ENCODE results near the gene ATP5MC3. TPM values are rescaled to one million over a fixed set of nuclear protein-coding genes. Genes with fewer than 3 reads are reported as not detected.

The ATP5MC3 gene
- total RNA-seq, 1 donor from 2014 or later = 208 TPM

DNA sequence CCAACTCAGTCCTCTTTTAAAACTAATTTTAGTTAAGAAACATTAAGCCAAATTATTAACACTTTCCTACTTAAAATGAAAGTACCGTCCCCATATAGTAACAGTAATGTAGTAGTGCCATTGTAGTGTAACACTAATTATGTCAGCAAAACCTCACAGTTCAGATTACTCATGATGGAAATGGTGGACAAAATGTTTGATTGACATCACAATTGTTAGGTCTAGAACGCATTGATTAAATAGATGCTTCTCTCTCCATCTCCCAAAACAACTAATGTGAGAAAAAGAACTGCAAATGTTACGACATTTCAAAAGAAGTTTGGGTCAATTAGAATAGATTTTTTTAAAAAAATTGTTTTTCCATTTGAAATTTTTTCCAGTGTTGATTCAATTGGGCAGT lies 12.3 kb downstream of the ATP5MC3 start:
- intact Hi-C loops (cut with micrococcal nuclease) = loop anchor here (2.0 to 10.0 kb wide), 4 partner anchors 834 to 1814 kb away; partner anchors contain the start of genes CDCA7 and LNPK

DNA sequence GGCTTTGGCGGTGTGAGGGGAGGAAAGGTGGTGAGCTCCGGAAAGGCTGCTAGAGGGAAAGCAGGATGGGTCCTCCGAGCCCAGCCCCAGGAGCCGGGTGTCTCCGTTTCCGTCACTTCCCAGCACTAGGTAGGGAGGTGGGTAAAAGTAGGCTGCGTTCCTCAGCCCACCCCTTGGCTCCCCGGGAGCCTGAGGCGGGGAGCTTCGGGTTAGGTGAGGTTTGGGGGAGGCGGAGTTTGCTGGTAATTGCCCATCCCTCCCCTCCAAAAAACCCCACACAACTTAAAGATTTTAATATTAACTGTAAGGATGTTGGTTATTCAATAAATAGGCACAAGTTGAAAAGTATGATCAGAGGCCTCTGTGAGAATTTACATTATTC lies 13.0 kb downstream of the ATP5MC3 start:
- intact Hi-C loops (cut with micrococcal nuclease) = loop anchor here (1.0 to 10.0 kb wide), 15 partner anchors 13 to 1814 kb away; partner anchors contain the start of genes ATP5MC3, CDCA7, GPR155 and LNPK

DNA sequence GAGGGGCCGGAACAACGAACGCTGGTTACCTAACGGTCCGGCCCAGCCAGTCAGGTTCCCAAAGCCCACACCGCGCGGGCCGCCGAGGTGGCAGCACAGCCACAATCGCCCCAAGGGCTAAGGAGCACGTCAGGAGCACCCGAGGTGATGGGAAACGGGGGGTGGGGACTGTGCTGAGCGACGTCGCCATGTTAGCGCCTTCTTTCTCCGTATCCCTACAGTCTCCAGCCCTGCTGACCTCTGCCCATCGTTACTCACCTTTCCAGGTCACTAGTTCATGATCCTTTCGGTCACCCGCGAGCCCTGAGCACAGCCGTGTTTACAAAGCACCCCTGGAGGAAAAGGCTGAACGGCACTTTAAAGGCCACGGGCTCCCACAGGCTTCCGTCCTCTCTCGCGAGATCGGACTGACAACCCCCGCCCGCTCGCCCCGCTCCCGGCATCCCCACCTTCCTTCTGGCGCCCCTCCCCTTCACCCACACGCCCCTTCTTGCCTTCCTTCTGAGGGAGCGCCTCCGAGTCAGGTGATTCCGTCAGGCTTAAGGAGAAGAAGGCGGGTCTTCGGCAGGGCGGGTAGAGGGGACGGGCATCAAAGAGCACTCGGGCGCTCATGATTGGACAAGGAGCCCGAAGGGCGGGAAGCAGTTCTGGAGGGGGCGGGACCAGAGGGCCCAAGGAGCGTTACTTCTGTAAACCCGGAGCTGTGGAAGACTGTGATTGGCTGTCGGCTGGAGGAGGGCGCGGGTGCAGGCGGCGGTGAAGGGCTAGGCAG lies 13.5 kb downstream of the ATP5MC3 start, which contains the start of gene ATF2:
TSS of gene ATF2 (minus strand) at position 412 of the 772 bp plus-strand sequence. CDS start 31,760 bp downstream, outside the sequence.
- intact Hi-C loops (cut with micrococcal nuclease) = loop anchor here (1.0 to 10.0 kb wide), 15 partner anchors 13 to 1813 kb away; partner anchors contain the start of genes ATP5MC3, CDCA7, GPR155 and LNPK

DNA sequence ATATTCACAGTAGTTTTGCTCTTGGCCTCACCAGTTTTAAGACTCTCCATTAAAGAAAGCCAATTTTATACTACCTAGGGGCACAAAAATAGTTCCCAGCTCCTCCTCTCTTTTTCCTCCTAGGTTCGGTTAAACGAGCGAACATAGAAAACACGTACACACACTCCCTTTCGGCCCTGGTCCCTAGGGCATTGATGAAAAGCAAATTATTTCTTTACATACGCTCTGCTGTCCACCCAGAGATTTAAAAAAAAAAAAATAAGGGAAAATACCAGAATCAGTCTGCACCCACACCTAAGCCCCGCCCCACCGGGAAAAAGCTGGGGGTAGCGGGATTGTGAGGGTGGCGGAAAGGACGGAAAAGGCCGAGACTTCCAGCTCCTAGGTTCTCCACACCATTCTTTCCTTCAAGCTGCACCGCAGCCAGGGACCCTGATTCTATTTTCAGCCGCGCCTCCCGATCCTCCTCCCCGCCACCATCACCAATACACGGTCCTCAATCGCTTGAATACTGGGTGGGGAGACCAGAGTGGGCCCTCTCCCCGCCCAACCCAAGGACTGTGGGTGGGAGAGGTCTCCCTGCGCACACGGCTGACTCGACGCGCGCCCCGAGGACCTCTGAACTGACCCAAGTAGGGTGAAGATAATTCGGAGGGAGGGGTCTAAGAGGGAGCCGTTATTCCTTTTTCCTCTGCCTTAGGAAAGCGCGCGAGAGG lies 14.3 kb downstream of the ATP5MC3 start:
- intact Hi-C loops (cut with micrococcal nuclease) = loop anchor here (5.0 to 10.0 kb wide), 3 partner anchors 1108 to 1812 kb away; partner anchors contain the start of gene CDCA7

DNA sequence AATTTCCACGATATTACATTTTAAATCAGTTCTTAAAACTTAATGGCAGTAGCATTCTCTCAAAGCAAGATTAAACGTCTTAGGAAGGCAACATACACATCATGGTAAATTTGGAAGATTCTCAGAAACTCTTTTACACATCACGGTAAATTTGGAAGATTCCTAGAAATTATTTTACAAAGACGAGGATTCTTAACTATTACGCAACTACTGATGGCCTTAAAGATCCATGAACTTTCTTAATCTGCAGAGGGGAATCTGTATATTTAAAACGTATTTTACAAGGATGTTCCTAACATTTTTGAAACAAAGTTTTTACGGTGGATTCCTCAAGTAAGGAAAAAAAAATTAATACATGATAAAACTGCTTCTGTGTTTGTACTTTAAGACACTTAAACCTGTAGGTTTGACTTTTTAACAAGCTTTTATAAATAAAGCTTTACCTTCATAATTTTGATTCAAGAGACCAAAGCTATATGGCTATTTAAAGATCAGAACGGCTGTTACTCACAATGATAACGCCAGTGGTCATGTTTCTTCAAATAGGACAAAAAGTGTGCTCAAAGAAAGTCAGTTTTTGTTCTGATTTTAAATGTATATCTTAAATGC lies 15.2 kb downstream of the ATP5MC3 start:
- intact Hi-C loops (cut with micrococcal nuclease) = loop anchor here (1.0 to 10.0 kb wide), 4 partner anchors 418 to 1812 kb away; partner anchors contain the start of gene CDCA7

DNA sequence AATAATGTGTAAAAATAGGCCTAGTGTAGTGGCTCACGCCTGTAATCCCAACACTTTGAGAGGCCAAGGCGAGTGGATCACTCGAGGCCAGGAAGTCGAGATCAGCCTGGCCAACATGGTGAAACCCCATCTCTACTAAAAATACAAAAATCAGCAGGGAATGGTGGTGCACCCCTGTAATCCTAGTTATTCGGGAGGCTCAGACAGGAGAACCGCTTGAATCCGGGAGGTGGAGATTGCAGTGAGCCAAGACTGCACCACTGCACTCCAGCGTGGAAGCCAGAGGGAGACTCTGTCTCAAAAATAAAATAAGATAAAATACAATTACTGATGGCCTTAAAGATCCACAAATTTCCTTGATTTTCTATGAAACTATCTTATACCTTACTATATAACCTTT lies 17.3 kb downstream of the ATP5MC3 start:
- intact Hi-C loops (cut with micrococcal nuclease) = loop anchor here (10.0 kb wide), 2 partner anchors 1111 to 1809 kb away; partner anchors contain the start of gene CDCA7

DNA sequence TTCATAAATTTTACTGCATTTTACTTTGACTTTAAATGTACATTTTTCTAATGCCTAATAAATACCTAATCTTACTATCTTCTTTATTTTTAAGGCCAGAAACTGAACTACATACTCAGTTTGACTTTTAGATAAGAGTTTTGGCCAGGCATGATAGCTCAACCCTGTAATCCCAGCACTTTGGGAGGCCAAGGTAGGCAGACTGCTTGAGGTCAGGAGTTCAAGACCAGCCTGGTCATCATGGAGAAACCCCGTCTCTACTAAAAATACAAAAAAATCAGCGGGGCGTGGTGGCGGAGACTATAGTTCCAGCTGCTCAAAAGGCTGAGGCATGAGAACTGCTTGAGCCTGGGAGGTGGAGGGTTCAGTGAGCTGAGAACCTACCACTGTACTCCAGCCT lies 22.6 kb downstream of the ATP5MC3 start:
- intact Hi-C loops (cut with micrococcal nuclease) = no loop called here

DNA sequence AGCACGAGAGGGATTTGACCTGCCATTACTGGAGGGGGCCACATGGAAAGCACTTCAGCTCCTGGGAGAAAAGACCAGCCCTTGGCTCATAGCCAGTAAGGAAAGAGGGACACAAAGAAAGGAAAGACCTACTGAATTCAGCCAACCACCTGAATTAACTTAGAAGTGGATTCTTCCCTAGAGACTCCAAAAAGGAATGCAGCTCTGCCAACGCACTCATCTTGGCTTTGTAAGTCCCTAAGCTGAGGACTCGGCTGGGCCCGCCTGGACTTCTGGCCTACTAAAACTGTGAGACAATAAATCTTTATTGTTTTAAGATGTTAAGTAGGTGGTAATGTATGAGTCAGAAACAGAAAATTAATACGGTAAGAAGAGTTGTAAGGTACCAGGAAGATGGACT lies 25.0 kb downstream of the ATP5MC3 start:
- intact Hi-C loops (cut with micrococcal nuclease) = no loop called here

DNA sequence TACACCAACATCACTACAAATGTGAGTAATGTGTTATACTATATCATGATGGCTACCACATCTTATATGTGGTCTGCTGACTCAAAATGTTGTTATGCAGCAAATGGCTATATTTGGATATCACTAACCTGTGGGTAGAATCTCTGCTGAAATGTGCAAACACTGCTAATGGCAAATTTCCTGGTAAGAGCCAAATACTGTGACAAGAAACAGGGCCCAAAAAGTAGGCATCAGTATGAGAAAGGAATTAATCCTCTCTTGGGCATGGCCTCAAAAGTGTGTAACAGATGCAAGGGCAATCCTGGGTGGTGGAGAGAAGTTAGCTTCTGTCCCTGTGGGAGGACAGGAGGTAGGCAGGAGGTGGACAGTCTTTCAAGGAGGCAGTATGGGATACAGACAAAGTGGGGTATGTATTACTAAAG lies 26.8 kb downstream of the ATP5MC3 start:
- intact Hi-C loops (cut with micrococcal nuclease) = loop anchor here (1.0 kb wide), 2 partner anchors 14 to 43 kb away; partner anchors contain the start of gene ATF2

DNA sequence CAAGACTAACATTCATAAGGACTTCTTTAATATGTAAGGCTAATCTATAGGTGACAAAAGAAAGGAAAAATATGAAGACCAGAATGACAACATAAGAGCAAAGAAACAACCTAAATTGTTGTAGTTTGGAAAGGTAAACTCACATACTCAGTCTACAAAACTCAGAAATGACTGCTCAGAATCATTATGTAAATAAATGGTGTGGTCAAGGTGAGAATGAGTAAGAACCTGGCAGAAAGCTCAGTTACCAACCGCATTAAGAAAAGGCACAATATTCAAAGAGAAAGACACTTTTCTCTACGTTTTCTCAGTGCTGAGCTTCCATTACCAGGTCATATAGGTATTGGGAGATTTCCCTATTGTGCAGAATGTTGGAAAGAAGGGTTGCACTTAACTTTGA lies 29.3 kb downstream of the ATP5MC3 start:
- intact Hi-C loops (cut with micrococcal nuclease) = loop anchor here (1.0 kb wide), 1 partner anchor 29 kb away; the partner anchor contains the start of gene ATP5MC3

DNA sequence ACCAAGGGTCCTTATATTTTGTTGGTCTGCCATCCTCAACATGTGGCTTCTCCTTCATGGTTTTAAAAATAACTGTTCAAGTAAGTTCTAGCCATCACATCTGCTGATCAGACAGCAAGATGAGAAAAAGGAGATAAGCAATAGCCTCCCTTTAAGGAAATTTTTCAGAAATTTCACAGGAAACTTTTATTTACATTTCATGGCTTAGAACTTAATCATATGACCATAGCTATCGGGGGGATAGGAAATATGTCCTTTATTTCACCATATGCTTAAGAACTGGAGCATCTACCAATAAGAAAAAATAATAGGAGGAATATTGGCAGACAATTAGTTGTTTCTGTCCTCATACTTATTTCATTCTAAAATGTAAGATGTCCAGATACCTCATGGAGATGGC lies 29.7 kb downstream of the ATP5MC3 start:
- intact Hi-C loops (cut with micrococcal nuclease) = loop anchor here (1.0 kb wide), 1 partner anchor 30 kb away; the partner anchor contains the start of gene ATP5MC3

DNA sequence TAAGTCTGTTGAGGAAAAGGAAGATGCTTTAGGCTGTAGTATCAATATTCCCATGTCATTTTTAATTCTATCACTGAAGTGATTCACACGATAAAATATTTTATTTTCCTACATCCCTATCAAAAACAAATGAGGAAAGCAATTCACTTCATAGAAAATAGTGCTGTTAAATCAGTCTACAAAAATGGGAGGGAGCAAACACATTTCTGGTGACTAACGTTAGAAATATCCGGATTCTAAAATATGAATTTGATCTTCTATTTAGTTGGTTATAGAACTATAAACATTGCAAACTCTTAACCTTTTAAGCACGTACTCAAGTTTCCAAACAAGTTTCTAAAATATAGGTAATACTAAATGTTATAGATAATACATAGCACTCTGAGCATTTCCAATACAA lies 34.3 kb downstream of the ATP5MC3 start:
- intact Hi-C loops (cut with micrococcal nuclease) = no loop called here

DNA sequence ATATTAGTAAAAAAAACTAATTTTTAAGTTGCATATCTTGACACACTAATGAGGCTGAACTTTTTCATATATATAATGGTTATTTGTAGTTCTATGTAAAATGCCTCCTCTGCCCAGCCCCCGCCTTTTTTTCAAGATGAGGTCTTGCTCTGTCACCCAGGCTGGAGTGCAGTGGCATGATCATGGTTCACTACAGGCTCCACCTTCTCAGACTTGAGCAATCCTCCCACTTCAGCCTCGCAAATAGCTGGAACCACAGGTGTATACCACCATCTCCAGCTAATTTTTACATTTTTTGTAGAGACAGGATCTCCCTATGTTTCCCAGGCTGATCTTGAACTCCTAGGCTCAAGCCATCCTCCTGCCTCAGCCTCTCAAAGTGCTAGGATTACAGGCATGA lies 37.8 kb downstream of the ATP5MC3 start:
- intact Hi-C loops (cut with micrococcal nuclease) = no loop called here

DNA sequence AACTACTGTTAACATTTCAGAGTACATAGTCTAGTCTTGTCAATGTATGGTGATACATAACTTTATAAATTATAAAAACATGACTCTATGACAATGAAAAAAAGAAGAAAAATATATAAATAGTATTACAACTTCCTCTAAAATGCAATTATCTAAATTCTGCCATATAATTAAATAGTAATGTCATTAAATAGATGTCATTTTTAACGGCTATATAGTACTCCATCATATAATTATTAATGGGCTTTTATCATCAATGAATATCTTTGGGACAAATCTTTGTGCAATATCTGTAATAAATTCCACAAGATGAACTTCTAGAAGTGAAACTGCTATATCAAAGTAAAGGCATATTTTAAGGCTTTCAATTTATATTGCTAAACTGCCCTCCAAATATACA lies 38.3 kb downstream of the ATP5MC3 start:
- intact Hi-C loops (cut with micrococcal nuclease) = no loop called here

DNA sequence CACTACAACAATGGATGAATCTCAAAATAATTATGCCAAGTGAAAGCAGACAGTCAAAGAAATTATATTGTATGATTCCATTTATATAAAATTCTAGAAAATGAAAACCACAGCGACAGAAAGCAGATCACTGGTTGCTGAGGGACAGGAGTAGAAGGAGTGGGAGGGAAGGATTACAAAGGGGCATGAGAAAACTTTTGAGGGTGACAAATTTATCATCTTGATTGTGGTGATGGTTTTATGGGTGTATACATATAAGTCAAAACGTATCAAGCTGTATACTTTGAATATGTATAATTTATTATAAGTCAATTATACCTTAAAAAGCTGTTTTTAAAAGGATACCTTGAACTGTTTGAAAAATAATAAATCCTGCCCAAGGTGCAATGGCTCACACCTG lies 41.2 kb downstream of the ATP5MC3 start:
- intact Hi-C loops (cut with micrococcal nuclease) = no loop called here

DNA sequence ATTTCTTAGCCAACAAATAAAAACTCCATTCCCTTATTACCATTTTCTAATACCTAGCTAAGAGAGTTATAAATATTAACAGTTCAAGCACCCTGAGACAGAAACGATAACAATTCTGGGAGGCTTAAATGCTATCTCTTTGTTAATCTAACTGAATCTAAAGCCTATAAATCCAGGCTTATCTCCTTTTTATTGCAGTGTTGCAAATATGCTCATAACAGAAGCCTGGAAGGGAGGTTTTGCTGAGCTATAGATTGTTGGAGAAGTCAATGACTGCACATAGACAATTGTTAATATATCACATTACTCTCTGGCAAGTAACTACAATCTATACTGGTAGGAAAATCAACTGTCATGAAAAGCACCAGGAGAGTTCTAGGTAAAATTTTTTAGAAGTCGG lies 43.7 kb downstream of the ATP5MC3 start:
- intact Hi-C loops (cut with micrococcal nuclease) = no loop called here

DNA sequence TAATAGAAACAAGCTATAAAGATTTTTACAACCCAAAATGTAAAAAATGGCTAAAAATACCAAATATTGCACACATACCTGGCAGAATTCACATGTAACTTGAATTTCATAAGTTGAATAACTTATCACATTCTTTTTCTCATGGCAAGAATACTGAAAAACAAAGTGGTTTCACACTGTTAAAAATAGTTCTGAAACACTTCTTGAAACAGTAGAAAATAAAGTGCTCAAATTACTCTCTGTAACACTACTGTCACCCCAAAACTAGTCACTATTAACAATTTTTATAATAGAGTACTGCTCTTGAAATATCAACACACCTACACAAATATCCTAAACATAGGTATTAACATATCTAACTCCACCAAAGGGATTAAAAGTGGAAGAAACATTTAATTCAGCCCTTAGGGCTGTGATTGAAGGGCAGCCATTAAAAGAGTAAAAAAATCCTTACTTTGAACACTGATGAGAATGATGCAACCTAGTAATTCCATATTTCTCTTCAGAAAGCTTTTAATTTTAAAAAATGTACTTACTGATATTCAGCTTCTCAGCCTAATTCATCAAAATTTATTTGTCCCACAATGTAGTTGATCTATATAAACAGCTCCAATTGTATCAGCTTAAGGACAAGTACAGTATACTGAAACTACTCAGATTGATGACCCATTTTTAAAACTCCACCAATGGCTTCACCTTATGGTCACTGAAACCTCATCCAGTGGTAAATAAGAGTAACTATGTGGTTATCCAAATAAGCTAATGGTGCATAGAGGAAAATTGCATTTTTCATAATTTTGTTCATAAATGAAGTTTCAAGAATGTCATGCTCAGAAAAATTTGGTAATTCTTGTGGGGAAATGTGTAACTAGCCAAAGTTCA lies 44.9 kb downstream of the ATP5MC3 start:
- intact Hi-C loops (cut with micrococcal nuclease) = no loop called here

DNA sequence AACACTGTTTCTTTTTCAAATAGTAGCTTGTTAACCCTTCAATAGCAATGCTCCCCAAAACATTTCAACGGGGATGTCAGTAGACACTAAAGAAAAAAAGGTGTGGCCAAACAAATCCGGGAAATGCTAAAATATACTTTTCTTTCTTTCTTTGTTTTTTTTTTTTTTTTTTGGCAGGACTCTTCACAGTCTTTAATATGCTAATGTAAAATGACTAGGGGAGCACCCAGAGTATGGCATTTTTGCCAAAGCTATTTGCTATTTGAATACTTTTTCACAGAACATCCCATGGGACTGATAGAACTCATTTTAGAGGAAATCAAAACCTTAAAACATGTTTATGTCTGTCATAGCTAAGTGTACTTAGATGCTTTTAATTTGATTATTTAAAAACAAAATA lies 45.6 kb downstream of the ATP5MC3 start:
- intact Hi-C loops (cut with micrococcal nuclease) = no loop called here

DNA sequence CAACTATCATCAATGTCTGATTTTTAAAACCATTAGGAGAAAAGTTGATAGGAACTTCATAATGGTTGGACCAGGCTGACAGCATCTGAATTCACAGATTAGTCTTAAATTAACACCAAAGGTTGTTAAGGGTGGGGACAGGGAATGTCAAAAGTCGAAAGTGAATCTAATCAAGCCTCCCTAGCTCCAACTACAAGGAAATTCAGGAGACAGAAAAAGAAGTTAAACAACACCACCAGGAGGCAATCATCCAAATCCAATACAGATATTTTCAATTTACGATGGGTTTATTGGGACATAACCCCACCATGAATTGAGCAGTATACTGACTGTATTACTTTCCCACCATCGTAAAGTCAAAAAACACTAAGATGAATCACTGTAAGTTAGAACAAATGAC lies 46.3 kb downstream of the ATP5MC3 start:
- intact Hi-C loops (cut with micrococcal nuclease) = no loop called here

DNA sequence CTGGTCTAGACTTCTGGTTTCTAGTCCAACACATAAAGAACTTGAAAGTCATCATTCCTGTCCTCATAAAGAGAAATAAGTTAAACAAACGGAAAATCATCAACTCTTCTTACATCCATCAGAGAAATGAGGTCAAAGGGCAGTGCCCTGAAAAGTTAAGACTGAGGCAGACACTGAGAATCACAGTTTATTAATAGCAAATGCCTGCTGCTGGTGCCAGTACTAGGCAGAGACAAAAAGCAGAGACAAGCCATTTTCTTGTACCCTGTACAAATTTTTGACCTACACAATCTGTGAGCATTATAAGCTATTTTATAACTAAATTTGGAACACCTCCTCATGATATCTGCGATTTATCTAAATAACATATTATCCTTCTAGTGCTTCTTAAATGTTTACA lies 50.3 kb downstream of the ATP5MC3 start:
- intact Hi-C loops (cut with micrococcal nuclease) = no loop called here
